H1 (cell line): ENCODE data around the gene EIF3J. TPM values are rescaled to one million over a fixed set of nuclear protein-coding genes. Genes with fewer than 3 reads are reported as not detected.

Experiments used
- CTCF ChIA-PET: fragments of 300-600 bp; sonication (Branson Sonifier 250); formaldehyde crosslinking; loops from one replicate; lab custom pipeline; 2021; ENCODE audit not compliant: partially characterized antibody; lab: Charles Lee
- POLR2A ChIA-PET: fragments of 300-600 bp; sonication (Branson Sonifier 250); formaldehyde crosslinking; loops from one replicate; lab custom pipeline; 2021; ENCODE audit warnings: inconsistent platforms; ENCODE audit not compliant: partially characterized antibody; lab: Charles Lee
- DNase-seq, 2 experiments: peaks; one replicate each; pipeline versions ENCODE4 v3.0.0 to v3.0.0-alpha.2; 2010 to 2022; ENCODE audit warnings: low spot score in 2 of 2, low read depth in 1 of 2, mixed read lengths in 1 of 2
- FAIRE-seq: peaks from 2 replicates; lab custom pipeline; 2011; peaks lifted over from hg19 to GRCh38; lab: Jason Lieb, UNC
- H2AFZ ChIP-seq: 2 replicates; pipeline ENCODE4 v1.8.1; 2012; ENCODE audit warnings: low read length, inconsistent platforms
- H2AK5ac ChIP-seq: 2 replicates; pipeline ENCODE4 v1.6.1; 2013; ENCODE audit warnings: low read depth, low read length
- H2BK120ac ChIP-seq: replicated peaks from 2 replicates; pipeline ENCODE3; 2013; ENCODE audit warnings: low read depth, low read length, inconsistent platforms
- H2BK12ac ChIP-seq: 2 replicates; pipeline ENCODE4 v1.6.1; 2013; ENCODE audit warnings: low read depth, low read length
- H2BK15ac ChIP-seq: 2 replicates; pipeline ENCODE4 v1.6.1; 2013; ENCODE audit warnings: low read length
- H2BK20ac ChIP-seq: 2 replicates; pipeline ENCODE4 v1.6.1; 2013; ENCODE audit warnings: low read length
- H2BK5ac ChIP-seq: 2 replicates; pipeline ENCODE4 v1.6.1; 2013; ENCODE audit warnings: low read depth, low read length
- H3K14ac ChIP-seq: 2 replicates; pipeline ENCODE4 v1.6.1; 2013; ENCODE audit warnings: inconsistent platforms; ENCODE audit not compliant: insufficient read length
- H3K18ac ChIP-seq: 2 replicates; pipeline ENCODE4 v1.6.1; 2013; ENCODE audit warnings: low read length; ENCODE audit errors: extremely low read depth
- H3K23ac ChIP-seq: 2 replicates; pipeline ENCODE4 v1.6.1; 2013; ENCODE audit warnings: inconsistent platforms; ENCODE audit not compliant: insufficient read length
- H3K23me2 ChIP-seq: 2 replicates; pipeline ENCODE4 v1.6.1; 2013; ENCODE audit warnings: low read depth, low read length
- H3K27ac ChIP-seq: 2 replicates; pipeline ENCODE4 v1.6.1; 2011; ENCODE audit warnings: low read depth, low read length, inconsistent platforms
- H3K27me3 ChIP-seq, 4 experiments: replicated peaks in 1 of 4; 1 replicate in 1 of 4; 2 replicates in 3 of 4; pipeline versions ENCODE4 v1.6.1 to v1.8.1; 2011 to 2013; ENCODE audit warnings: low read length in 3 of 4, mild to moderate bottlenecking in 3 of 4, inconsistent platforms in 2 of 4, mixed read lengths in 2 of 4, moderate library complexity in 1 of 4; ENCODE audit not compliant: control insufficient read depth in 3 of 4, insufficient read depth in 3 of 4; ENCODE audit errors: extremely low read depth in 1 of 4
- H3K36me3 ChIP-seq, 4 experiments: 2 replicates each; pipeline versions ENCODE4 v1.6.1 to v1.8.1; 2011 to 2013; ENCODE audit warnings: mild to moderate bottlenecking in 4 of 4, low read length in 3 of 4, moderate library complexity in 2 of 4, control low read depth in 1 of 4, inconsistent platforms in 1 of 4; ENCODE audit not compliant: insufficient read depth in 4 of 4, control insufficient read depth in 2 of 4
- H3K4ac ChIP-seq: replicated peaks from 2 replicates; pipeline ENCODE3; 2013; ENCODE audit warnings: low read length, low read depth, mixed read lengths, inconsistent platforms; ENCODE audit not compliant: insufficient read length
- H3K4me1 ChIP-seq, 4 experiments: replicated peaks in 1 of 4; 1 replicate in 1 of 4; 2 replicates in 3 of 4; pipeline versions ENCODE4 v1.6.1 to v1.8.1; 2011 to 2013; ENCODE audit warnings: low read length in 3 of 4, inconsistent platforms in 2 of 4, mixed read lengths in 1 of 4; ENCODE audit not compliant: insufficient read depth in 4 of 4, control insufficient read depth in 3 of 4
- H3K4me2 ChIP-seq, 2 experiments: 2 replicates each; pipeline versions ENCODE4 v1.6.1 to v1.8.1; 2011 to 2013; ENCODE audit warnings: low read depth in 2 of 2, low read length in 2 of 2, control low read depth in 1 of 2, inconsistent platforms in 1 of 2, mild to moderate bottlenecking in 1 of 2; ENCODE audit not compliant: insufficient read depth in 1 of 2
- H3K4me3 ChIP-seq, 4 experiments: fragments of 200-600, 300-600 bp in 1 of 4; sonication (generic), shearing (Covaris generic), sonication (Bioruptor Twin) in 1 of 4; 2 replicates each; pipeline versions ENCODE4 v1.5.1 to v1.8.1; 2011 to 2016; ENCODE audit warnings: low read length in 4 of 4, low read depth in 3 of 4, control low read depth in 2 of 4, inconsistent platforms in 2 of 4, mild to moderate bottlenecking in 2 of 4, mixed read lengths in 1 of 4, moderate library complexity in 1 of 4; ENCODE audit not compliant: insufficient read depth in 2 of 4; ENCODE audit errors: extremely low read depth in 1 of 4
- H3K56ac ChIP-seq: replicated peaks from 2 replicates; pipeline ENCODE3; 2013; ENCODE audit warnings: low read depth, mild to moderate bottlenecking, mixed read lengths, low read length, inconsistent platforms; ENCODE audit not compliant: insufficient read length
- H3K79me1 ChIP-seq: 2 replicates; pipeline ENCODE4 v1.6.1; 2013; ENCODE audit warnings: low read depth, low read length, control low read depth
- H3K79me2 ChIP-seq, 2 experiments: 2 replicates each; pipeline versions ENCODE4 v1.6.1 to v1.8.1; 2012 to 2013; ENCODE audit warnings: low read length in 2 of 2, mild to moderate bottlenecking in 2 of 2, inconsistent platforms in 1 of 2; ENCODE audit not compliant: insufficient read depth in 2 of 2, control insufficient read depth in 1 of 2
- H3K9ac ChIP-seq, 4 experiments: replicated peaks in 1 of 4; 1 replicate in 1 of 4; 2 replicates in 3 of 4; pipeline versions ENCODE4 v1.6.1 to v1.8.1; 2011 to 2013; ENCODE audit warnings: low read depth in 3 of 4, low read length in 3 of 4, control low read depth in 2 of 4, mild to moderate bottlenecking in 2 of 4, moderate library complexity in 2 of 4, inconsistent platforms in 1 of 4; ENCODE audit errors: extremely low read depth in 1 of 4
- H3K9me3 ChIP-seq, 2 experiments: 2 replicates each; pipeline versions ENCODE4 v1.6.1 to v1.8.1; 2012 to 2013; ENCODE audit warnings: mild to moderate bottlenecking in 2 of 2, moderate library complexity in 2 of 2, control low read depth in 1 of 2, inconsistent platforms in 1 of 2, low read depth in 1 of 2, low read length in 1 of 2, mixed read lengths in 1 of 2; ENCODE audit not compliant: insufficient read depth in 2 of 2
- H4K20me1 ChIP-seq, 2 experiments: replicated peaks in 1 of 2; 2 replicates each; pipeline versions ENCODE3 to v1.8.1; 2011 to 2013; ENCODE audit warnings: inconsistent platforms in 2 of 2, low read length in 2 of 2, mild to moderate bottlenecking in 1 of 2; ENCODE audit not compliant: insufficient read depth in 2 of 2, control insufficient read depth in 1 of 2
- H4K5ac ChIP-seq: 2 replicates; pipeline ENCODE4 v1.6.1; 2013; ENCODE audit warnings: low read length, low read depth, mixed read lengths, inconsistent platforms; ENCODE audit not compliant: insufficient read length
- H4K8ac ChIP-seq: 2 replicates; pipeline ENCODE4 v1.8.0; 2013; ENCODE audit warnings: mild to moderate bottlenecking, moderate library complexity, low read length, inconsistent platforms; ENCODE audit not compliant: insufficient read depth; ENCODE audit errors: extremely low read depth
- H4K91ac ChIP-seq: replicated peaks from 2 replicates; pipeline ENCODE3; 2013; ENCODE audit warnings: low read length, mixed read lengths, inconsistent platforms; ENCODE audit not compliant: insufficient read length
- CBX5 ChIP-seq: fragments of 300-800, 300-1000 bp; sonication (generic); IDR thresholded peaks from 2 replicates; pipeline ENCODE4 v1.7.1; 2016; ENCODE audit warnings: antibody characterized with exemption, low read length, low read depth
- CEBPB ChIP-seq: IDR thresholded peaks from 2 replicates; pipeline ENCODE4 v1.6.1; 2012; ENCODE audit warnings: low read depth, low read length
- EZH2 ChIP-seq: fragments of 200-600 bp; sonication (generic); IDR thresholded peaks from 2 replicates; pipeline ENCODE4 v1.7.1; 2012; ENCODE audit warnings: low read depth, mild to moderate bottlenecking, moderate library complexity, low read length, inconsistent platforms; ENCODE audit not compliant: severe bottlenecking
- HDAC6 ChIP-seq: IDR thresholded peaks from one replicate; pipeline ENCODE4 v1.7.1; 2012; ENCODE audit warnings: low read depth, mild to moderate bottlenecking, inconsistent platforms, low read length, moderate library complexity
- KDM4A ChIP-seq: IDR thresholded peaks from one replicate; pipeline ENCODE4 v1.7.1; 2012; ENCODE audit warnings: low read depth, mild to moderate bottlenecking, moderate library complexity, low read length, inconsistent platforms; ENCODE audit not compliant: severe bottlenecking
- MAFK ChIP-seq: IDR thresholded peaks from 2 replicates; pipeline ENCODE4 v1.6.1; 2012; ENCODE audit warnings: low read depth, mild to moderate bottlenecking, improper control_type of control experiment, low read length
- NRF1 ChIP-seq: IDR thresholded peaks from 2 replicates; pipeline ENCODE4 v1.6.1; 2011; ENCODE audit warnings: mild to moderate bottlenecking, low read depth, low read length, improper control_type of control experiment
- RBBP5 ChIP-seq: IDR thresholded peaks from 2 replicates; pipeline ENCODE4 v1.7.1; 2012; ENCODE audit warnings: low read depth, mild to moderate bottlenecking, inconsistent platforms, low read length, moderate library complexity, borderline replicate concordance
- SRF ChIP-seq: IDR thresholded peaks from 2 replicates; pipeline ENCODE4 v1.6.1; 2011; ENCODE audit warnings: mild to moderate bottlenecking, low read depth, low read length, moderate library complexity
- TAF1 ChIP-seq: IDR thresholded peaks from 2 replicates; pipeline ENCODE4 v1.6.1; 2011; ENCODE audit warnings: mild to moderate bottlenecking, low read depth, low read length
- WGBS, 2 experiments: shearing (Covaris generic) in 1 of 2; methylation state at CpG; one replicate each; pipeline versions ENCODE4 v1.1.6 to v1.1.7; 2013 to 2015; ENCODE audit warnings: low lambda C conversion rate in 2 of 2, mixed read lengths in 2 of 2, inconsistent platforms in 1 of 2, low coverage in 1 of 2, missing lambda C conversion rate in 1 of 2; ENCODE audit not compliant: insufficient replicate concordance in 2 of 2, insufficient coverage in 1 of 2, insufficient read length in 1 of 2; ENCODE audit errors: extremely low coverage in 1 of 2, missing lambda C conversion rate in 1 of 2; 5-methylcytosine and 5-hydroxymethylcytosine counted together
- polyA plus RNA-seq, 7 experiments: library from polyadenylated mRNA; depleted of rRNA in 3 of 7; stranded (reverse) in 5 of 7; unstranded in 2 of 7; fragments of >200 nt in 5 of 7; fragments of 200-250 nt in 2 of 7; gene quantifications; 1 replicate in 5 of 7; 2 replicates in 1 of 7; 4 replicates in 1 of 7; pipeline versions ENCODE4 v1.2.1 to v1.2.3, GENCODE V29; 2011 to 2013; ENCODE audit warnings: missing spikeins in 2 of 7, mixed read lengths in 2 of 7
- total RNA-seq: library from RNA; stranded (reverse); fragmentation: NEBNext Ultra II Directional; extraction: Animal tissue kit (Norgen Biotek cat#: 25700); gene quantifications from 2 replicates; pipeline ENCODE4 v1.2.1, GENCODE V29; 2021
- TF ChIP-seq, protein P1 (sequence below): IDR thresholded peaks from 2 replicates; pipeline ENCODE4 v1.6.1; 2011; ENCODE audit warnings: low read length, improper control_type of control experiment
- TF ChIP-seq, protein P2 (sequence below): IDR thresholded peaks from 2 replicates; pipeline ENCODE4 v1.6.1; 2012; ENCODE audit warnings: inconsistent platforms

The EIF3J gene
- total and polyA plus RNA-seq, 2 of the 8 experiments (the other 6 are each of a cell fraction or from before 2014, with no cell fraction given): 26.8 to 119 TPM

DNA sequence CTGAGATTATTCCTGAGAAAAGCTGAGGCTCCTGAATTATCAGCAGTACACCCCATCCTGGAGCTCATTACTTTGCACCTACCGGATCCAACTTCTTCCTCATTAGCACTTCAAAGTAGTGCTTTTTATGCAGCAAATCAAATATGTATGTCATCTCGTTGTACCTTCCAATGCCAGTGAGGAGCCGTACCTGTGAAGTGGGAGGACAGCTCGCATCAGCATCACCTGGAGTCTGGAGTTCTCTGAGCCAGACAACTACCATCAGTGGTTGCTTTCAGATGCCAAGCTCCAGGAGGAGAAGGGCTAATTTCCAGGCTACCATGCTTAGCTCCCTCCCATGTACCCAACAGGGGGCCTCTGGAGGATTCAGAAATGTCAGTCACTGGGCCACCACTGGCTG is 32.4 kb downstream of the EIF3J start:
- Histone ChIP-seq H3K9me3 (peaks cover 16 to 18% of the 10 kb centered on the region in 2 experiments), H3K23ac (no peak overlapping the region), H3K23me2 (no peaks in the 10 kb centered on the region), H3K79me1 (no peaks in the 10 kb centered on the region), H3K36me3 (peaks cover 14 to 45% (median 28%) of the 10 kb centered on the region in 4 experiments), H2BK120ac (no peak overlapping the region), H3K4me1 (no peaks in the 10 kb centered on the region), H2BK15ac (no peak overlapping the region), H4K8ac (no peak overlapping the region), H2BK5ac (no peak overlapping the region), H3K18ac (no peak overlapping the region), H2AK5ac (no peak overlapping the region), H3K27me3 (no peaks in the 10 kb centered on the region), H3K4me2 (no peak overlapping the region), H2BK20ac (no peak overlapping the region), H3K56ac (no peak overlapping the region), H3K14ac (no peak overlapping the region), H3K9ac (no peak overlapping the region), H4K91ac (no peak overlapping the region), H4K20me1 (peaks cover 0 to 2% of the 10 kb centered on the region in 2 experiments), H3K4ac (no peak overlapping the region), H2AFZ (no peak overlapping the region), H4K5ac (no peak overlapping the region), H2BK12ac (no peak overlapping the region), H3K27ac (no peak overlapping the region), H3K4me3 (no peak overlapping the region), H3K79me2 (no peaks in the 10 kb centered on the region)
- FAIRE-seq: no peak
- DNase-seq: no peak
- ChIA-PET POLR2A (interaction anchor here (1.1 to 1.8 kb wide), 3 partner anchors 10 to 12 kb away, joined by 3 to 5 read pairs (median 4); no protein-coding TSS in a partner anchor), CTCF (interaction anchor here (0.6 to 1.8 kb wide), 2 partner anchors 9 to 250 kb away, joined by 5 to 11 read pairs; no protein-coding TSS in a partner anchor)
- WGBS, 2 experiments: 96% methylated on average over 4 of the region's 4 CpGs; no CpG with 5 or more reads in 1 of the 2 experiments
- TF ChIP-seq CEBPB (no peak), KDM4A (no peak), CBX5 (no peak), HDAC6 (no peak), MAFK (no peak), SRF (no peak), TAF1 (no peak), RBBP5 (no peak), NRF1 (no peak), EZH2 (no peak)
- TF ChIP-seq, protein P1, sequence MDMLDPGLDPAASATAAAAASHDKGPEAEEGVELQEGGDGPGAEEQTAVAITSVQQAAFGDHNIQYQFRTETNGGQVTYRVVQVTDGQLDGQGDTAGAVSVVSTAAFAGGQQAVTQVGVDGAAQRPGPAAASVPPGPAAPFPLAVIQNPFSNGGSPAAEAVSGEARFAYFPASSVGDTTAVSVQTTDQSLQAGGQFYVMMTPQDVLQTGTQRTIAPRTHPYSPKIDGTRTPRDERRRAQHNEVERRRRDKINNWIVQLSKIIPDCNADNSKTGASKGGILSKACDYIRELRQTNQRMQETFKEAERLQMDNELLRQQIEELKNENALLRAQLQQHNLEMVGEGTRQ: no peak
- TF ChIP-seq, protein P2, sequence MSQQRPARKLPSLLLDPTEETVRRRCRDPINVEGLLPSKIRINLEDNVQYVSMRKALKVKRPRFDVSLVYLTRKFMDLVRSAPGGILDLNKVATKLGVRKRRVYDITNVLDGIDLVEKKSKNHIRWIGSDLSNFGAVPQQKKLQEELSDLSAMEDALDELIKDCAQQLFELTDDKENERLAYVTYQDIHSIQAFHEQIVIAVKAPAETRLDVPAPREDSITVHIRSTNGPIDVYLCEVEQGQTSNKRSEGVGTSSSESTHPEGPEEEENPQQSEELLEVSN: no peak
